SU-DHL-6 (cell line): ENCODE results near the gene FURIN.

Experiments
- H2AFZ ChIP-seq: fragments of 200-600 bp; sonication (generic); 2 replicates; pipeline ENCODE4 v1.6.1; 2014; ENCODE audit warnings: low read depth, mild to moderate bottlenecking, moderate library complexity, mixed read lengths, antibody characterized with exemption, low read length; ENCODE audit not compliant: severe bottlenecking
- H3F3A ChIP-seq: fragments of 200-600 bp; shearing (Covaris generic); 2 replicates; pipeline ENCODE4 v1.6.0; 2016; ENCODE audit warnings: antibody characterized with exemption, mild to moderate bottlenecking; ENCODE audit not compliant: insufficient read depth
- H3K27ac ChIP-seq: fragments of 200-600 bp; sonication (generic); 2 replicates; pipeline ENCODE4 v1.5.1; 2016; ENCODE audit warnings: low read depth, mild to moderate bottlenecking, low read length, moderate library complexity, mixed read lengths
- H3K27me3 ChIP-seq: fragments of 200-600 bp; sonication (generic), shearing (Covaris generic); 2 replicates; pipeline ENCODE4 v1.6.0; 2014; ENCODE audit warnings: mild to moderate bottlenecking, low read length
- H3K36me3 ChIP-seq: fragments of 200-600 bp; sonication (generic); 2 replicates; pipeline ENCODE4 v1.6.1; 2014; ENCODE audit warnings: mild to moderate bottlenecking, low read length, mixed read lengths
- H3K4me2 ChIP-seq: fragments of 300-600, 200-600 bp; shearing (Covaris generic), sonication (generic); 2 replicates; pipeline ENCODE4 v1.6.0; 2014; ENCODE audit warnings: low read length, low read depth, mild to moderate bottlenecking; ENCODE audit not compliant: poor library complexity, severe bottlenecking
- H3K4me3 ChIP-seq: fragments of 200-600 bp; sonication (generic); 2 replicates; pipeline ENCODE4 v1.5.1; 2014; ENCODE audit warnings: antibody characterized with exemption, low read length, mild to moderate bottlenecking, mixed read lengths; ENCODE audit not compliant: insufficient read depth, poor library complexity, severe bottlenecking
- H3K79me2 ChIP-seq: fragments of 200-600 bp; sonication (generic); 2 replicates; pipeline ENCODE4 v1.6.1; 2014; ENCODE audit warnings: mild to moderate bottlenecking, low read length, moderate library complexity; ENCODE audit not compliant: insufficient read depth
- H3K9ac ChIP-seq: fragments of 200-600 bp; sonication (generic); 2 replicates; pipeline ENCODE4 v1.7.0; 2014; ENCODE audit warnings: mild to moderate bottlenecking, low read length
- H3K9me2 ChIP-seq: fragments of 200-600 bp; sonication (generic); replicated peaks from 2 replicates; pipeline ENCODE4 v1.6.1; 2014; ENCODE audit warnings: low read length; ENCODE audit not compliant: insufficient read depth
- H3K9me3 ChIP-seq: fragments of 200-600 bp; sonication (generic); 2 replicates; pipeline ENCODE4 v1.6.1; 2014; ENCODE audit warnings: low read length, mixed read lengths; ENCODE audit not compliant: insufficient read depth
- H4K20me1 ChIP-seq: fragments of 200-600 bp; sonication (generic); 2 replicates; pipeline ENCODE4 v1.6.1; 2014; ENCODE audit warnings: low read depth, mild to moderate bottlenecking, antibody characterized with exemption, low read length, moderate library complexity, mixed read lengths
- CTCF ChIP-seq: fragments of 200-600 bp; sonication (generic); IDR thresholded peaks from one replicate; pipeline ENCODE4 v1.5.1; 2017; ENCODE audit warnings: antibody characterized with exemption, mild to moderate bottlenecking, low read length, moderate library complexity; ENCODE audit not compliant: insufficient read depth, poor library complexity, severe bottlenecking
- EZH2phosphoT487 ChIP-seq: fragments of 200-600 bp; sonication (generic), shearing (Covaris generic); conservative IDR thresholded peaks from 2 replicates; pipeline ENCODE4 v1.6.1; 2018; ENCODE audit warnings: mild to moderate bottlenecking, antibody characterized with exemption, low read length, moderate library complexity, mixed read lengths

Gene FURIN

GRCh38 chr15:90876512-90877170, 8.3 kb downstream of the FURIN start:
- H3K4me2 ChIP-seq, result no peak overlapping the region
- no peaks in the 10 kb centered on the region for H3F3A ChIP-seq
- no peaks in the 10 kb centered on the region for H3K36me3 ChIP-seq
- no peak overlapping the region for H2AFZ ChIP-seq
- H3K9ac ChIP-seq, result no peak overlapping the region
- H3K27ac ChIP-seq, result no peak overlapping the region
- H3K4me3 ChIP-seq, result no peak overlapping the region
- H4K20me1 ChIP-seq, result no peaks in the 10 kb centered on the region
- H3K79me2 ChIP-seq, result no peaks in the 10 kb centered on the region
- H3K27me3 ChIP-seq, result no peaks in the 10 kb centered on the region
- no peak for TF ChIP-seq CTCF
- no peak for TF ChIP-seq EZH2phosphoT487
- no peaks in the 10 kb centered on the region for H3K9me3 ChIP-seq
- no peaks in the 10 kb centered on the region for H3K9me2 ChIP-seq

- Histone ChIP-seq H3K79me2 (no peaks in the 10 kb centered on the region), H3K4me2 (no peak overlapping the region), H3K9me2 (no peaks in the 10 kb centered on the region), H3K9me3 (no peaks in the 10 kb centered on the region), H3K27ac (no peak overlapping the region), H3K27me3 (no peaks in the 10 kb centered on the region), H3K36me3 (no peaks in the 10 kb centered on the region), H3K9ac (no peak overlapping the region), H4K20me1 (no peaks in the 10 kb centered on the region), H3K4me3 (no peak overlapping the region), H3F3A (no peaks in the 10 kb centered on the region), H2AFZ (no peak overlapping the region)
- TF ChIP-seq CTCF (no peak), EZH2phosphoT487 (no peak)
Measured at GRCh38 chr15:90877315-90877714, 8.9 kb downstream of the FURIN start.

GRCh38 chr15:90877996-90878395, 9.6 kb downstream of the FURIN start:
- Histone ChIP-seq H3K27ac (no peak overlapping the region), H3K9me3 (no peaks in the 10 kb centered on the region), H4K20me1 (no peaks in the 10 kb centered on the region), H3K36me3 (no peaks in the 10 kb centered on the region), H2AFZ (no peak overlapping the region), H3F3A (no peaks in the 10 kb centered on the region), H3K9me2 (no peaks in the 10 kb centered on the region), H3K79me2 (no peaks in the 10 kb centered on the region), H3K4me2 (no peak overlapping the region), H3K9ac (no peak overlapping the region), H3K27me3 (no peaks in the 10 kb centered on the region), H3K4me3 (no peak overlapping the region)
- no peak for TF ChIP-seq EZH2phosphoT487
- no peak for TF ChIP-seq CTCF
